IMR-90 (cell line): ENCODE data around the gene SEC16A. TPM values are rescaled to one million over a fixed set of nuclear protein-coding genes. Genes with fewer than 3 reads are reported as not detected.

Experiments
- ATAC-seq: fragments of 200-7000 bp; cut with Tn5 transposase; 2 replicates; pipeline ENCODE4 v1.9.1; 2020; ENCODE audit warnings: low read depth, mild to moderate bottlenecking, moderate library complexity
- BruUV-seq: library from RNA; stranded (reverse); fragments of 400-500 nt; replicated peaks from 2 replicates; lab custom pipeline; 2021; lab: Mats Ljungman, UMichigan
- CTCF ChIA-PET: fragments of 300-600 bp; formaldehyde crosslinking; extraction: SDS; loops from one replicate; lab custom pipeline; 2021; ENCODE audit warnings: antibody characterized with exemption; lab: Yijun Ruan, JAX
- POLR2A ChIA-PET: fragments of 300-600 bp; sonication (Branson Sonifier 250); formaldehyde crosslinking; loops from one replicate; lab custom pipeline; 2022; ENCODE audit warnings: antibody characterized with exemption; ENCODE audit not compliant: unreplicated experiment; lab: Charles Lee
- DNase-seq: peaks from one replicate; pipeline ENCODE4 v3.0.0; 2013
- H2AFZ ChIP-seq: replicated peaks from 2 replicates; pipeline ENCODE3; 2013; ENCODE audit warnings: low read length, mild to moderate bottlenecking; ENCODE audit not compliant: poor library complexity
- H2AK5ac ChIP-seq: 2 replicates; pipeline ENCODE4 v1.6.1; 2013; ENCODE audit warnings: low read depth, low read length, inconsistent platforms
- H2AK9ac ChIP-seq: replicated peaks from 2 replicates; pipeline ENCODE3; 2013; ENCODE audit warnings: mild to moderate bottlenecking, low read depth, low read length, moderate library complexity; ENCODE audit not compliant: poor library complexity
- H2BK120ac ChIP-seq: 2 replicates; pipeline ENCODE4 v1.6.1; 2013; ENCODE audit warnings: low read depth, low read length, inconsistent platforms
- H2BK15ac ChIP-seq: 3 replicates; pipeline ENCODE4 v1.6.1; 2013; ENCODE audit warnings: low read depth, low read length, inconsistent platforms
- H2BK20ac ChIP-seq: 2 replicates; pipeline ENCODE4 v1.6.1; 2013; ENCODE audit warnings: low read depth, mild to moderate bottlenecking, inconsistent platforms, low read length, moderate library complexity
- H2BK5ac ChIP-seq: 2 replicates; pipeline ENCODE4 v1.6.1; 2013; ENCODE audit warnings: mild to moderate bottlenecking, low read depth, low read length, inconsistent platforms; ENCODE audit not compliant: poor library complexity, severe bottlenecking
- H3K14ac ChIP-seq: replicated peaks from 2 replicates; pipeline ENCODE4 v1.6.1; 2013; ENCODE audit warnings: low read depth, low read length, inconsistent platforms
- H3K18ac ChIP-seq: 2 replicates; pipeline ENCODE4 v1.6.1; 2013; ENCODE audit warnings: low read depth, low read length, control low read depth
- H3K23ac ChIP-seq: 2 replicates; pipeline ENCODE4 v1.6.1; 2013; ENCODE audit warnings: low read depth, low read length, inconsistent platforms
- H3K27ac ChIP-seq: 2 replicates; pipeline ENCODE4 v1.5.1; 2013; ENCODE audit warnings: mild to moderate bottlenecking, control low read depth, low read length; ENCODE audit not compliant: insufficient read depth
- H3K27me3 ChIP-seq: 2 replicates; pipeline ENCODE4 v1.6.1; 2013; ENCODE audit warnings: low read length; ENCODE audit not compliant: control insufficient read depth, insufficient read depth
- H3K36me3 ChIP-seq: 2 replicates; pipeline ENCODE4 v1.6.1; 2013; ENCODE audit warnings: low read length, mixed read lengths; ENCODE audit not compliant: control insufficient read depth, insufficient read depth
- H3K4ac ChIP-seq: 2 replicates; pipeline ENCODE4 v1.6.1; 2013; ENCODE audit warnings: low read depth, low read length, inconsistent platforms
- H3K4me1 ChIP-seq: 2 replicates; pipeline ENCODE4 v1.6.1; 2013; ENCODE audit warnings: low read length, mixed read lengths; ENCODE audit not compliant: control insufficient read depth, insufficient read depth
- H3K4me2 ChIP-seq: 2 replicates; pipeline ENCODE4 v1.6.1; 2013; ENCODE audit warnings: low read depth, mild to moderate bottlenecking, control low read depth, low read length, moderate library complexity
- H3K4me3 ChIP-seq: 2 replicates; pipeline ENCODE4 v1.5.1; 2013; ENCODE audit warnings: low read depth, mild to moderate bottlenecking, control low read depth, low read length, moderate library complexity; ENCODE audit not compliant: insufficient read depth
- H3K56ac ChIP-seq: 2 replicates; pipeline ENCODE4 v1.6.1; 2013; ENCODE audit warnings: low read length, inconsistent platforms; ENCODE audit not compliant: insufficient read depth; ENCODE audit errors: extremely low read depth
- H3K79me1 ChIP-seq, 2 experiments: 2 replicates each; pipeline ENCODE4 v1.6.1; 2013; ENCODE audit warnings: low read length in 2 of 2, inconsistent platforms in 1 of 2, low read depth in 1 of 2
- H3K9ac ChIP-seq: 2 replicates; pipeline ENCODE4 v1.6.1; 2013; ENCODE audit warnings: low read depth, low read length, control low read depth
- H3K9me1 ChIP-seq: 2 replicates; pipeline ENCODE4 v1.6.1; 2013; ENCODE audit warnings: low read length, inconsistent platforms; ENCODE audit not compliant: insufficient read depth
- H3K9me3 ChIP-seq: 2 replicates; pipeline ENCODE4 v1.6.1; 2013; ENCODE audit warnings: low read length; ENCODE audit not compliant: control insufficient read depth, insufficient read depth
- H4K20me1 ChIP-seq: 2 replicates; pipeline ENCODE4 v1.6.1; 2013; ENCODE audit warnings: low read length, inconsistent platforms; ENCODE audit not compliant: insufficient read depth
- H4K5ac ChIP-seq: 2 replicates; pipeline ENCODE4 v1.6.1; 2013; ENCODE audit warnings: mild to moderate bottlenecking, low read depth, low read length, control low read depth
- H4K8ac ChIP-seq, 2 experiments: 2 replicates each; pipeline ENCODE4 v1.6.1; 2013; ENCODE audit warnings: low read depth in 2 of 2, low read length in 2 of 2, control low read depth in 1 of 2, inconsistent platforms in 1 of 2
- H4K91ac ChIP-seq: 2 replicates; pipeline ENCODE4 v1.6.1; 2013; ENCODE audit warnings: low read depth, low read length, inconsistent platforms; ENCODE audit not compliant: insufficient read depth
- BHLHE40 ChIP-seq: fragments of 150-350 bp; IDR thresholded peaks from 2 replicates; pipeline ENCODE4 v1.6.1; 2016; ENCODE audit warnings: mild to moderate bottlenecking, low read depth, low read length
- CEBPB ChIP-seq: IDR thresholded peaks from 2 replicates; pipeline ENCODE4 v1.6.1; 2012; ENCODE audit warnings: low read depth, low read length, improper control_type of control experiment
- CHD1 ChIP-seq: IDR thresholded peaks from 2 replicates; pipeline ENCODE4 v1.6.1; 2012; ENCODE audit warnings: low read depth, low read length, improper control_type of control experiment
- FOS ChIP-seq: fragments of 150-350 bp; IDR thresholded peaks from 2 replicates; pipeline ENCODE4 v1.6.1; 2016; ENCODE audit warnings: low read depth, low read length
- MAFK ChIP-seq: IDR thresholded peaks from 2 replicates; pipeline ENCODE4 v1.6.1; 2012; ENCODE audit warnings: low read depth, low read length, improper control_type of control experiment
- MAZ ChIP-seq: IDR thresholded peaks from 2 replicates; pipeline ENCODE4 v1.6.1; 2012; ENCODE audit warnings: low read depth, mild to moderate bottlenecking, low read length, improper control_type of control experiment, moderate library complexity, borderline replicate concordance
- MXI1 ChIP-seq: IDR thresholded peaks from 2 replicates; pipeline ENCODE4 v1.6.1; 2012; ENCODE audit warnings: low read depth, mild to moderate bottlenecking, low read length, moderate library complexity, borderline replicate concordance
- NFE2L2 ChIP-seq: fragments of 150-350 bp; IDR thresholded peaks from 2 replicates; pipeline ENCODE4 v1.6.1; 2016; ENCODE audit warnings: low read depth, mild to moderate bottlenecking, low read length
- POLR2A ChIP-seq: IDR thresholded peaks from 2 replicates; pipeline ENCODE4 v1.6.1; 2012; ENCODE audit warnings: mild to moderate bottlenecking, low read depth, low read length
- RAD21 ChIP-seq: IDR thresholded peaks from 2 replicates; pipeline ENCODE4 v1.6.1; 2012; ENCODE audit warnings: low read length, improper control_type of control experiment
- RCOR1 ChIP-seq: IDR thresholded peaks from 2 replicates; pipeline ENCODE4 v1.6.1; 2012; ENCODE audit warnings: mild to moderate bottlenecking, low read length, improper control_type of control experiment; ENCODE audit not compliant: insufficient replicate concordance
- RFX5 ChIP-seq: IDR thresholded peaks from 2 replicates; pipeline ENCODE4 v1.8.0; 2012; ENCODE audit warnings: low read depth, mild to moderate bottlenecking, low read length, moderate library complexity
- SMC3 ChIP-seq: fragments of 150-350 bp; IDR thresholded peaks from 2 replicates; pipeline ENCODE4 v1.6.1; 2016; ENCODE audit warnings: low read depth, mild to moderate bottlenecking, antibody characterized with exemption, low read length, moderate library complexity
- WGBS, 2 experiments: methylation state at CpG; one replicate each; pipeline versions ENCODE4 v1.1.5 to v1.1.7; 2013; ENCODE audit warnings: missing lambda C conversion rate in 2 of 2; ENCODE audit not compliant: insufficient read length in 1 of 2; ENCODE audit errors: extremely low coverage in 2 of 2; 5-methylcytosine and 5-hydroxymethylcytosine counted together
- dilution Hi-C: fragments of 300-500 bp; cut with HindIII; formaldehyde crosslinking; loops from one replicate; pipeline ENCODE4 v1.14.3; 2018; ENCODE audit warnings: low sequenced_read_pairs; ENCODE audit not compliant: unreplicated experiment
- in situ Hi-C: fragments of 300-500 bp; cut with MboI; formaldehyde crosslinking; loops from 3 replicates; pipeline ENCODE4 v1.14.3; 2019; ENCODE audit warnings: low sequenced_read_pairs, inconsistent platforms, mixed read lengths
- intact Hi-C: fragments of 100-400 bp; cut with micrococcal nuclease; formaldehyde crosslinking; loops from 2 replicates; pipeline ENCODE4 v1.10.0; 2022
- polyA plus RNA-seq, 3 experiments: library from polyadenylated mRNA; depleted of rRNA; stranded (reverse); fragments of >200 nt; gene quantifications; 2 replicates each; pipeline ENCODE4 v1.2.3, GENCODE V29; 2012; ENCODE audit warnings: low replicate concordance in 1 of 3
- total RNA-seq: library from RNA; depleted of rRNA; stranded (reverse); fragments of >200 nt; gene quantifications from 2 replicates; pipeline ENCODE4 v1.2.3, GENCODE V29; 2012
- TF ChIP-seq, protein P1 (sequence below): fragments of 150-350 bp; IDR thresholded peaks from 2 replicates; pipeline ENCODE4 v1.6.1; 2016; ENCODE audit warnings: low read depth, mild to moderate bottlenecking, low read length, moderate library complexity, borderline replicate concordance
- TF ChIP-seq, protein P2 (sequence below): conservative IDR thresholded peaks from 2 replicates; pipeline ENCODE4 v1.5.1; 2012; ENCODE audit warnings: mild to moderate bottlenecking, low read depth, low read length, improper control_type of control experiment
- TF ChIP-seq, protein P3 (sequence below): fragments of 150-350 bp; IDR thresholded peaks from 2 replicates; pipeline ENCODE4 v1.6.1; 2017; ENCODE audit warnings: mild to moderate bottlenecking, antibody characterized with exemption, low read length, low read depth

Gene SEC16A
- total and polyA plus RNA-seq, 2 of the 4 experiments (the other 2 are of a cell fraction), result 12.2 to 48.1 TPM

DNA sequence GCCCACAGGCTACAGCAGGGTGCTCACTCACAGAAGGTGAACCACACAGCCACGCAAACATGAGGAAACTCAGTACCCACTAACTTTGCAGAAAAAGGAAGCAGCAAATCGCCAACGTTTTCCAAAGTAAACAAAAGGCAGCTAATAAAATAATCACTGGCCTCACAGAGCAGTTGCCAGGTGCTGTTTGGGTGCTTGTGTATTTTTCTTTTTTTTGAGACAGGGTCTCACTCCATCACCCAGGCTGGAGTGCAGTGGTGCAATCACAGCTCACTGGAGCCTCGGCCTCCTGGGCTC, 86.7 kb downstream of the SEC16A start:
- ChIA-PET CTCF (no interaction called here), POLR2A (interaction anchor here (0.6 kb wide), 1 partner anchor 17 kb away, joined by 3 read pairs; no protein-coding TSS in a partner anchor)
- no peak overlapping the region for H3K27ac ChIP-seq
- no peak for TF ChIP-seq CHD1
- no peak for TF ChIP-seq RFX5
- TF ChIP-seq MAZ, result no peak
- TF ChIP-seq BHLHE40, result no peak
- TF ChIP-seq NFE2L2, result no peak
- no peak for TF ChIP-seq POLR2A
- TF ChIP-seq, protein P1, sequence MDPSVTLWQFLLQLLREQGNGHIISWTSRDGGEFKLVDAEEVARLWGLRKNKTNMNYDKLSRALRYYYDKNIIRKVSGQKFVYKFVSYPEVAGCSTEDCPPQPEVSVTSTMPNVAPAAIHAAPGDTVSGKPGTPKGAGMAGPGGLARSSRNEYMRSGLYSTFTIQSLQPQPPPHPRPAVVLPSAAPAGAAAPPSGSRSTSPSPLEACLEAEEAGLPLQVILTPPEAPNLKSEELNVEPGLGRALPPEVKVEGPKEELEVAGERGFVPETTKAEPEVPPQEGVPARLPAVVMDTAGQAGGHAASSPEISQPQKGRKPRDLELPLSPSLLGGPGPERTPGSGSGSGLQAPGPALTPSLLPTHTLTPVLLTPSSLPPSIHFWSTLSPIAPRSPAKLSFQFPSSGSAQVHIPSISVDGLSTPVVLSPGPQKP, result no peak
- TF ChIP-seq, protein P2, sequence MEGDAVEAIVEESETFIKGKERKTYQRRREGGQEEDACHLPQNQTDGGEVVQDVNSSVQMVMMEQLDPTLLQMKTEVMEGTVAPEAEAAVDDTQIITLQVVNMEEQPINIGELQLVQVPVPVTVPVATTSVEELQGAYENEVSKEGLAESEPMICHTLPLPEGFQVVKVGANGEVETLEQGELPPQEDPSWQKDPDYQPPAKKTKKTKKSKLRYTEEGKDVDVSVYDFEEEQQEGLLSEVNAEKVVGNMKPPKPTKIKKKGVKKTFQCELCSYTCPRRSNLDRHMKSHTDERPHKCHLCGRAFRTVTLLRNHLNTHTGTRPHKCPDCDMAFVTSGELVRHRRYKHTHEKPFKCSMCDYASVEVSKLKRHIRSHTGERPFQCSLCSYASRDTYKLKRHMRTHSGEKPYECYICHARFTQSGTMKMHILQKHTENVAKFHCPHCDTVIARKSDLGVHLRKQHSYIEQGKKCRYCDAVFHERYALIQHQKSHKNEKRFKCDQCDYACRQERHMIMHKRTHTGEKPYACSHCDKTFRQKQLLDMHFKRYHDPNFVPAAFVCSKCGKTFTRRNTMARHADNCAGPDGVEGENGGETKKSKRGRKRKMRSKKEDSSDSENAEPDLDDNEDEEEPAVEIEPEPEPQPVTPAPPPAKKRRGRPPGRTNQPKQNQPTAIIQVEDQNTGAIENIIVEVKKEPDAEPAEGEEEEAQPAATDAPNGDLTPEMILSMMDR, result no peak
- no peak for TF ChIP-seq RAD21
- no peak for TF ChIP-seq MAFK
- no peak for TF ChIP-seq FOS
- no peak for TF ChIP-seq SMC3
- TF ChIP-seq CEBPB, result no peak
- TF ChIP-seq, protein P3, sequence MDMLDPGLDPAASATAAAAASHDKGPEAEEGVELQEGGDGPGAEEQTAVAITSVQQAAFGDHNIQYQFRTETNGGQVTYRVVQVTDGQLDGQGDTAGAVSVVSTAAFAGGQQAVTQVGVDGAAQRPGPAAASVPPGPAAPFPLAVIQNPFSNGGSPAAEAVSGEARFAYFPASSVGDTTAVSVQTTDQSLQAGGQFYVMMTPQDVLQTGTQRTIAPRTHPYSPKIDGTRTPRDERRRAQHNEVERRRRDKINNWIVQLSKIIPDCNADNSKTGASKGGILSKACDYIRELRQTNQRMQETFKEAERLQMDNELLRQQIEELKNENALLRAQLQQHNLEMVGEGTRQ, result no peak
- no peak for TF ChIP-seq RCOR1
- no peak for TF ChIP-seq MXI1
- peaks cover 59% of the 10 kb centered on the region for H3K36me3 ChIP-seq
- H2AFZ ChIP-seq, result no peak overlapping the region
- H2AK9ac ChIP-seq, result no peak overlapping the region
- no peaks in the 10 kb centered on the region for H3K27me3 ChIP-seq
- H3K9ac ChIP-seq, result no peak overlapping the region
- no peak overlapping the region for H3K56ac ChIP-seq
- no TSS peak for BruUV-seq
- H3K9me1 ChIP-seq, result no peaks in the 10 kb centered on the region
- peaks cover 20 to 37% of the 10 kb centered on the region in 2 experiments for H3K79me1 ChIP-seq
- no peak overlapping the region for H3K14ac ChIP-seq
- in situ Hi-C loops, result no loop called here
- H3K23ac ChIP-seq, result no peak overlapping the region
- H2AK5ac ChIP-seq, result no peak overlapping the region
- H2BK15ac ChIP-seq, result no peak overlapping the region
- H4K5ac ChIP-seq, result no peak overlapping the region
- no peak overlapping the region for H4K91ac ChIP-seq
- H2BK5ac ChIP-seq, result no peak overlapping the region
- H3K18ac ChIP-seq, result no peak overlapping the region
- H4K20me1 ChIP-seq, result peaks cover 16% of the 10 kb centered on the region
- no peak overlapping the region for H3K4me2 ChIP-seq
- intact Hi-C loops, result no loop called here
- H3K9me3 ChIP-seq, result no peaks in the 10 kb centered on the region
- H4K8ac ChIP-seq, result no peak overlapping the region
- no peak for ATAC-seq
- no peak overlapping the region for H3K4ac ChIP-seq
- no peak overlapping the region for H3K4me3 ChIP-seq
- H3K4me1 ChIP-seq, result peaks cover 9% of the 10 kb centered on the region
- DNase-seq, result no peak
- dilution Hi-C loops, result no loop called here
- no peak overlapping the region for H2BK120ac ChIP-seq
- no peak overlapping the region for H2BK20ac ChIP-seq
- 100% methylated on average over 1 of the region's 4 CpGs; no CpG with 5 or more reads in 1 of the 2 experiments for WGBS, 2 experiments
